Adipocyte (in vitro differentiated cells): ENCODE measurements around the gene TNFRSF19.

Experiments
- DNase-seq: peaks from one replicate; pipeline ENCODE4 v3.0.0-alpha.2; 2015; ENCODE audit warnings: low read depth
- H3K27me3 ChIP-seq: replicated peaks from 2 replicates; pipeline ENCODE4 v1.7.0; 2013; ENCODE audit warnings: mild to moderate bottlenecking, low read length, moderate library complexity; ENCODE audit not compliant: control insufficient read depth, insufficient read depth
- H3K36me3 ChIP-seq: 2 replicates; pipeline ENCODE4 v1.7.0; 2013; ENCODE audit warnings: low read length, mild to moderate bottlenecking, moderate library complexity; ENCODE audit not compliant: control insufficient read depth, insufficient read depth, severe bottlenecking
- H3K4me1 ChIP-seq: 2 replicates; pipeline ENCODE4 v1.7.0; 2013; ENCODE audit warnings: mild to moderate bottlenecking, low read length, moderate library complexity; ENCODE audit not compliant: control insufficient read depth, insufficient read depth
- H3K4me3 ChIP-seq: 2 replicates; pipeline ENCODE4 v1.7.0; 2013; ENCODE audit warnings: mild to moderate bottlenecking, low read length, moderate library complexity
- H3K9ac ChIP-seq: 2 replicates; pipeline ENCODE4 v1.7.0; 2013; ENCODE audit warnings: mild to moderate bottlenecking, low read length, moderate library complexity
- H3K9me3 ChIP-seq: 2 replicates; pipeline ENCODE4 v1.7.0; 2013; ENCODE audit warnings: mild to moderate bottlenecking, low read length, moderate library complexity; ENCODE audit not compliant: control insufficient read depth

The TNFRSF19 gene

DNA sequence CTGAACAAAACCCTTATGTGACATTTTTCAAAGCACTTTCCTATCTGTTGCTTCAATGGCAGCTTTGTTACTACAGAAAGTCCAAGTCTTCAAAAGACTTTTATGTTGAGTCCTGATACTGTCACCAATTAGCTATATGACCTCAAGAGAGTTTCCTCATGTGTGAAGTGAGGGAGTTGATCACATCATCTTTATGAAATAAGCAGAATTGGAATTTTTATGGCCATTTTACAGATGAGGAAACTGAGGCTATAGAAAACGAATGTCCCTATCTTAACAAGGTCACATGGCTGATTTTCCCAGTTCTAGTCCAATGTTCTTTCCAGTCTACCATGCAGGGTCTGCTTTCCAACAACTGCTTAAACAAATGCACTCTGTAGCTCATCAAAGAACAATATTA lies 2.6 kb downstream of the TNFRSF19 start:
- peaks cover 10% of the 10 kb centered on the region for H3K4me1 ChIP-seq
- no peak for DNase-seq
- no peaks in the 10 kb centered on the region for H3K36me3 ChIP-seq
- no peak overlapping the region for H3K4me3 ChIP-seq
- H3K9me3 ChIP-seq = no peaks in the 10 kb centered on the region
- peaks cover 11% of the 10 kb centered on the region for H3K27me3 ChIP-seq
- H3K9ac ChIP-seq = no peak overlapping the region

DNA sequence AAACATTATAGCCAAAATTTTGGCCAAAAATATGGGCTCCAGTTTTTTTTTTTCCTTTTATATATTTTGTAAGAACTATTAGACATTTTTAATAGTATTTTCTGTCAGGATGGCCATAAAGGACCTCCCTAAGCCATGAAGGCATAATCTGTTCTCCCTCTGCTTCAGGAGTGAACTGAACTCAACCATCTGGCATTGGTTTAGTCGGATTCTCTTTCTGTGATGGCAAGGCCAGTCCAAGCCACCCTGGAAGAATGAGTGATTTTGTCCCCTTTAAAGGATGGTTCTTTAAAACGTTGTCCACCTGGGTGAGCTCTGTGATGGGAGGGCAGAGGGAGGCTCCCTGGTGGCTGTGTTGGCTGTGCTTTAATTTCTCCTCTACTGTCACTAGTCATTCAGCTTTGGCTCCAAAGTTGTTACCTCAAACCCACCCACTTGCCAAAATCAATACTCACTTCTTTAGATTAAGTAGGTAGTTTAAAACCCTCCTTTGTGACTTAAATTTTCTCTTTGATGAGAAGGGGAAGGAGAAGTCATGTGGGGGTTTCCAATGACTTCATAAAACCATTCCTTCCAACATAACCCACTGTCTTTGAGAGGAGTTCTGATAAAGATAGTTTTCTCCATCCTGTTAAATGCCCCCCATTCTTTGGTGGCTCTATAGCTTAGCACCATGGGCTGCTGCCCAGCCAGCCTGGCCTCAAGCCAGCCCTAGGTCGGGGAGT lies 4.4 kb downstream of the TNFRSF19 start:
- peaks cover 14% of the 10 kb centered on the region for H3K27me3 ChIP-seq
- H3K4me1 ChIP-seq = peaks cover 13% of the 10 kb centered on the region
- no peak overlapping the region for H3K9ac ChIP-seq
- no peaks in the 10 kb centered on the region for H3K36me3 ChIP-seq
- H3K4me3 ChIP-seq = no peak overlapping the region
- DNase-seq = no peak
- H3K9me3 ChIP-seq = no peaks in the 10 kb centered on the region

DNA sequence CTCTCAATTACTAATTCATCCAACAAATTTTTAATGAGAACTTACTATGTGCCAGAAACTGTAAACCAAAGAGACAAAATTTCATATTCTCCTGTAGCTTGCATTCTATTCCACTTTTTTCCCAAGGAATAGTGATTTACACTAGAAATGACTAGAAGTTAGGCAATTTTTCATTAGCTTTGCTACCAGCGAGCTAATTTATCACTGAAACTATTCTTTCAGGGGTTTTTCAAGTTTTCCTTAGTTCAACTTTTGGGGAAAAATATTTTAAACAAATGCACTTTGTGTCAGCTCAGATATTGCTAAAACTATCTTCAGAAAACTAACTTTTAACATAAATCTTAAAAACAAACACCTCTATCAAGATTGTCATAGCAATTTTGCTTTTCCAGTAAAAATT lies 5.4 kb downstream of the TNFRSF19 start:
- DNase-seq = no peak
- Histone ChIP-seq H3K36me3 (no peaks in the 10 kb centered on the region), H3K9me3 (no peaks in the 10 kb centered on the region), H3K4me1 (peaks cover 5% of the 10 kb centered on the region), H3K27me3 (peaks cover 14% of the 10 kb centered on the region), H3K4me3 (no peak overlapping the region), H3K9ac (no peak overlapping the region)

DNA sequence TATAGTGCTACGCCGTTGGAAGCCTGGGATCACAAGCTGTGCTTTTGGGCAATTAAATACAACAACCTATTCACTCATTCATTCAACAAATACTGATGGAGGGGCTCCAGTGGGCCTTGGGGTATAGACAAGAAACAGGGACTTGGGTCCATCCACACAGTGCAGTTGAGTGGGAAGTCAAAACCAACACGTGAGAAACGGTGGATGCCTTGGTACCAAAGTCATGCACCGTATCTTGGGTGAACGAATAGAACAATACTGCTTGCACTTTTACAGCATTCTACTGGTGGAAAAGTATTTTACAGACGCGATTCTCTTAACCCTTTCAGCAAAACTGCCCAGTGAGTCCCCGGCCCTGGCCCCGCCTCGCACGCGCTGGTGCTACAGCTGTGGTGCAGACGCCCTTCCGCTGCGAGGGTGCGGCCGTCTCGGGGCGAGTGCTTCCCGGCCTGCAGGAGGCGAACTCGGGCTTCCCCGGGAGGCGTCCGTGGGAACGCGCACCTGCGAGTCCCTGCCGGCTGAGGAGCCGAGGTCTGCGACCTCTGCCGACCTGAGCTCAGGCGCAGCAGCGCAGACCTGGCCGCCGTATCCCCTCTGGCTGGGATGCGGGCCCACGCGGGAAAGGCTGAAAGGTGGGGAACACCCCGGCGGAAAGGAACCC lies 8.3 kb downstream of the TNFRSF19 start:
- Histone ChIP-seq H3K4me3 (peak overlapping the region; percentile 87), H3K9ac (peak overlapping the region; percentile 81), H3K9me3 (no peaks in the 10 kb centered on the region), H3K27me3 (peaks cover 14% of the 10 kb centered on the region), H3K36me3 (no peaks in the 10 kb centered on the region), H3K4me1 (peaks cover 3% of the 10 kb centered on the region)
- DNase-seq = peak; percentile 85

DNA sequence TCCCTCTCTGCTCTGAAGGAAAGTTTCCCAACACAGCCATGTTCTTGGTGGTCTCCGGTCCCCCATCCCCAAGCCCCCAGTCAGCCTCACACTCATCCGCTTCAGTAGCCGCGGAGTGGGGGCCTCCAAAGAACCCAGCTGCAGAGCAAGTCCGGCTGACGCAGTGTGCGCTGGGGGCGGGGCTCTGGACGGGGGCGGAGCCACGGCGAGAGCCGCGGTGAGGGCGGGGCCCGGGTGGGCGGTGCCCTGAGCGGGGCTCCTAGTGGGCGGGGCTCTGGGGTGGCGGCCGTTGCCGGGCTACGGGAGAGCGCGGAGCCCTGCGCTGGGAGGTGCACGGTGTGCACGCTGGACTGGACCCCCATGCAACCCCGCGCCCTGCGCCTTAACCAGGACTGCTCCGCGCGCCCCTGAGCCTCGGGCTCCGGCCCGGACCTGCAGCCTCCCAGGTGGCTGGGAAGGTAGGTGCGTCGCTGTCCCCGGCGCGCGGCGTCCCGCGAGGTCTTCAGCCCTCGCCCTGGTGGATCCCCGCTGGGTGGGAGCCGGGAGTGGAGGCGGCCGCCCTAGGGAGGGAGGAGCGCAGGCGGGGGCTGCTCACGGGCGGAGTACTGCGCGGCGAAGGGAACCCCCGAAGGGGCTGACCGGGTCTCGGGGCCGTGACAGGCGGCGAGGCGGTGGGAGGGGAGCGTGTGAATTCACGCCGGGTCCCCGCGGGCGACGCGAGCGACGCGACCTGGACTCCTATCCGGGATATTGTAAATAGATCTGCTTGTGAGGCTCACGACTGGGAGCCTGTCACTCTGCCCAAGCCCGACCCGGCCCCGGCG lies 9.1 kb downstream of the TNFRSF19 start:
- Histone ChIP-seq H3K4me1 (peaks cover 3% of the 10 kb centered on the region), H3K36me3 (no peaks in the 10 kb centered on the region), H3K9ac (peak overlapping the region; percentile 81), H3K4me3 (peak overlapping the region; percentile 87), H3K9me3 (no peaks in the 10 kb centered on the region), H3K27me3 (peaks cover 14% of the 10 kb centered on the region)
- peak; percentile 96 for DNase-seq

DNA sequence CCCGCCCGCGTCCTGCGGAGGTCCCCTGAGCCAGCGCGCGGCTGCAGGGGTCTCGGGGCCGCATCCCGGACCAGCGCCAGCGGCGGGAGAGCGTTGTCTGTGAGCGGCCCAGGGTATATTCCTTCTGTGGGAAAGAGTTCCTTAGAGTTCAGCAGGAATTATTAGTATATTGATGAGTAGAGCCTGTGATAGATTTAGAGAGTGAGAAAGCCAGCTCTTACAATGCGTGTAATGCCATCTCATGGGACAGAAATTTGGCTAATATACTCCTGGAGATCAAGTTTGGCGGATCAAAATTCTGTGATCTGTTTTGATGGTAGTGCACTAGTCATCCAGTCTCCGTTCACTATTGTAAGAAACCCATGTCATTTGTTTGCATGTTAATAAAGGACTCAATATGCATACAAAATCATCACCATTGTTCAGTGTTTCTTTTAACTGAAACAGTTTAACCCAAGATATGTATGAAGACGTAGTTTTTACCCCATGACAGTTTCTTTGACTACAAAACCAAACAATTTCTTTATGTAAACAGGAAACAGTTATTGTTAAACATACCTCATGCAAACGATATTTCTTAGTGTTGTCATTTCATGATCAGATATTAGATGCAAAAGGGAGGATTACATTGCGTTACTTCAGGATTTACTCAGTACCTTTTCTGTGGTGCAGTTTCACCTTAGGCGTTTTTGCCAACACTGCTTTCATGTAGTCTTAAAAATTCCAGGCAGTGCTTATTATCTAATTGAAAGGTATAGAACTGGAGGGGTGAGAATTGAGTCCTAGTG lies 9.9 kb downstream of the TNFRSF19 start:
- peaks cover 12% of the 10 kb centered on the region for H3K27me3 ChIP-seq

DNA sequence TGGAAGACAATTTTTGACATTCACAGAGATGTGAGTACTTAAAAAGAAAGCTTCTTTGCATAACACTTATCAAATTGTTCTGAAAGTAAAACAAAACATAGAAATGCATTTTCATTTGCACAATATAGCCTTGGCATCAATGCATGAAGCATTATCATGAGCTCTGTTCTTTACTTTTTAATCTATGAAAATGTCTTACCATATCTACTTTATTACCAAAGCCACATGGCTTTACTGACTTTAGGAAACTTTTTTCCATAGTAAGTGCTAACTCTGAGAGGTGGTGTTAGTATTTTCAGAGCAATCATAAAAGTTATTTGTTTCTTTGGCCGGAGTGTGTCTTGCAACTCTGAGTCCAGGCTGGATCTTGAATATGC lies 10.5 kb downstream of the TNFRSF19 start:
- Histone ChIP-seq H3K9me3 (no peaks in the 10 kb centered on the region), H3K36me3 (no peaks in the 10 kb centered on the region), H3K27me3 (peaks cover 11% of the 10 kb centered on the region), H3K4me3 (peak overlapping the region; percentile 87), H3K4me1 (peaks cover 3% of the 10 kb centered on the region), H3K9ac (peak overlapping the region; percentile 78)
- no peak for DNase-seq

More for the DNA sequence above, 9.9 kb downstream of the TNFRSF19 start:
- peak; percentile 42 for DNase-seq
- Histone ChIP-seq H3K36me3 (no peaks in the 10 kb centered on the region), H3K4me1 (peaks cover 3% of the 10 kb centered on the region), H3K9ac (peak overlapping the region; percentile 78), H3K9me3 (no peaks in the 10 kb centered on the region), H3K4me3 (peak overlapping the region; percentile 87)

DNA sequence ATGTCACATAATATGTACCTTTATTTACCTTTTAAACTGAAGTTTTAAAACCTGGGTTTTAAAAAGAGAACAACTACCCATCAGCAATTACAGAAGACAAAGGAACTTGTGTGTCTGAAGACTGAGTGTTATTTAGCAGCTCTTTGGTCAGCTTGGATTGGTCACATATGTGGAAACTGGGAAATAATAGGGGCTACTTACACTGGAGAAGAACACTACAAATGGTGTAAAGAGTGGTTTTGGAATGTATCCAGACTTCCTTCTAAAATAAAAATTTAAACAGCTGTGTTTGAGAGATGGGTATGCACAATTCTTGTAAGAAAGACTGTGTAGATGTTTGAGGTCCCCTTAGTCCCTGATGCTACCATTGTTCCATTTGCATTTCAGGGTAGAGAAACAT lies 13.3 kb downstream of the TNFRSF19 start:
- H3K9me3 ChIP-seq = no peaks in the 10 kb centered on the region
- no peaks in the 10 kb centered on the region for H3K36me3 ChIP-seq
- H3K4me3 ChIP-seq = no peak overlapping the region
- DNase-seq = no peak
- H3K27me3 ChIP-seq = no peaks in the 10 kb centered on the region
- no peak overlapping the region for H3K9ac ChIP-seq
- H3K4me1 ChIP-seq = peaks cover under 1% of the 10 kb centered on the region

DNA sequence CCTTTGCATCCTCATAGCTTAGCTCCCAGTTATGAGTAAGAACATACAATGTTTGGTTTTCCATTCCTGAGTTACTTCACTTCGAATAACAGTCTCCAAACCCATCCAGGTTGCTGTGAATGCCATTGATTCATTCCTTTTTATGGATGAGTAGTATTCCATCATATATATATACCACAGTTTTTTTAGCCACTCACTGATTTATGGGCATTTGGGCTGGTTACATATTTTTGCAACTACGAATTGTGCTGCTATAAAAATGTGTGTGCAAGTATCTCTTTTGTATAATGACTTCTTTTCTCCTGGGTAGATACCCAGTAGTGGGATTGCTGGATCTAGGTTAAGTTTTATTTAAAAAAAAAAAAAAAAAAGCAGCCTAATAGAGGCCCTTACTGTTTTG lies 14.1 kb downstream of the TNFRSF19 start:
- Histone ChIP-seq H3K36me3 (no peaks in the 10 kb centered on the region), H3K9ac (no peak overlapping the region), H3K9me3 (no peaks in the 10 kb centered on the region), H3K4me3 (no peak overlapping the region), H3K4me1 (no peaks in the 10 kb centered on the region), H3K27me3 (no peaks in the 10 kb centered on the region)
- DNase-seq = no peak

DNA sequence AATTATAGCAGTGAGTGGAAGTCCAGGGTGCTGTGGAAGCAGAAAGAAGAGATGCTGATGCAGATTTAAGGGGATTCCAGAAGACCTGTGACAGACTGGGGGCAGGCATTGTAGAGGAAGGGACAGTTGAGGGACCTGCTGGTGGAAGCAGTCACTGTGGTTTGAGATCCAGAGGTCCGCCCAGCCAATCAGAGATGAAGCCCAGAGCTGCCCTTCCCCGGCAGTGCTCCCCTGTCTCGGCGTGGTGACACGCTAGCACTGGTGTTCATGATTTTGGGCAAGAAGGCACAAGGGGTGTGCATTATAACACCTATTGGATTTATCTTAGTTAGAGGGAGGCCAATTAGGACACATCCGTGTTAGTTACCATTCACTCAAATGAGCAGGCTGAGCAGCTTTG lies 16.1 kb downstream of the TNFRSF19 start:
- Histone ChIP-seq H3K36me3 (no peaks in the 10 kb centered on the region), H3K27me3 (no peaks in the 10 kb centered on the region), H3K9ac (no peak overlapping the region), H3K4me3 (no peak overlapping the region), H3K4me1 (no peaks in the 10 kb centered on the region), H3K9me3 (no peaks in the 10 kb centered on the region)
- DNase-seq = no peak

DNA sequence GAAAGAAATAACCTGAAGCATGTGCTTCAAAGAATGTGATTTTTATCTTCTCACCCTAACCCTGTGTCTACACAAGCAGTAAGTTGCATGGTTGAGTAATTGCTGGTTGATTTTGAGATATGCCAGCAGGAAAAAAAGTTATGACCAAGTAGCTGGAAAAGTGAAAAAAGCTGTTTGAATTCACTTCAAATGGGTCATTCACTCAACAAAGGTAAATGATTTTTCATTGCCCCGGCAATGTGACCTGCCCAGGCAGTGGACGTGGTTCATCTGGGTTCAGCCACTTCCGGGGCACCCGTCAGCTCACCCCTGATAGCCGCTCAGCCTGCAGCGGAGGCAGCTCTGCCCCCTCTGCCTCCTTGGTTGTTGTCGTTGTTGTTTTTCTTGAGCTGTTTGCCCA lies 18.5 kb downstream of the TNFRSF19 start:
- Histone ChIP-seq H3K27me3 (no peaks in the 10 kb centered on the region), H3K4me1 (no peaks in the 10 kb centered on the region), H3K9ac (no peak overlapping the region), H3K4me3 (no peak overlapping the region), H3K36me3 (no peaks in the 10 kb centered on the region), H3K9me3 (no peaks in the 10 kb centered on the region)
- no peak for DNase-seq
